HG03064 (cell line): ENCODE results near the gene TMEM205.
"Not testable (repeated sequence)": the region's sequence is repeated elsewhere in the genome, so short reads cannot be mapped to it uniquely, and the experiment has no call there.

Source experiments
- ATAC-seq: cut with Tn5 transposase; IDR thresholded peaks from one replicate; pipeline ENCODE4 v1.9.1; 2021; ENCODE audit warnings: low read depth; ENCODE audit not compliant: unreplicated experiment

The TMEM205 gene

DNA sequence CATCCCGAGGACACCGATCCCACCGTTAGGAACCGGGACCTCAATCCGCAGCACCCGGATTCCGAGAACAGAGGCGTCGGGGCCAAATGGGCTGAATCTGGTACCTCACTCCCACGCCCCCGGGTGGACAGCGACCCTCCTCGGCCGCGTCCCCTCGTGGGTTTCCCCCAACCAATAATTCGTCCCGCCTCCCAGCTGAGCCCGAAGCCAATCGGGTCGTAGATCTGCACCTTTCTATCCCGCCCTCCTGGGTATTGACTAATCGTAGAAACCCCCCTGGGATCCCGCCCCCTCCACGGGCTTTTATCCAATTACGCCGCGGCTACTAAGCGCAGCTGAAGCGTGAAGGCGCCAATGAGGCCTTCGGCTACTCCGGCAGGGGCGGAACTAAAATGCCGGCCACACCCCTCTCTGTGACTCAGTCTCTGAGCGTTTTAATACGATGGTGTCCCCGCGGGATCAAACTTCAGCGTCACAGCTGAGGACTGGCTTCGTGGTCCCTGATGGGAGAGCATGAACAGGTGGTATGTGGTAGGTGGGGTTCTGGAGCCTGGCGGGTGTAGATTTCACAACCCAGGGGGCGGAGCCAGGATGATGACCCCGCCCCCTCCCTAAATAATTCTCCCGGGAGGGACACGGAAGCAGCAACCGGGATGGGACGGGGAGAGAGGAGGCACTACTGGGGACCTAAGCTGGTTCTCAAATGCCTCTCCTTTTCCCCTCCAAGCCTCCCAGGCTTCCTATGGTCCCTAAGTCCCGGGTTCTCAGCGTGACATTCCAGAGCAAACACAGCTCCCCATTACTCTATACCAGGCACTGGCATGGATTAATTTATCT is at the start of gene TMEM205, which contains the start of gene CCDC159:
Gene TMEM205 (minus strand): TSS at position 165 of the 837 bp plus-strand sequence. CDS start 649 bp downstream, outside the sequence.
Gene CCDC159 (plus strand): TSS at position 416 of the 837 bp plus-strand sequence. CDS start 88 bp downstream, at position 504.
- peak; percentile 74 for ATAC-seq

DNA sequence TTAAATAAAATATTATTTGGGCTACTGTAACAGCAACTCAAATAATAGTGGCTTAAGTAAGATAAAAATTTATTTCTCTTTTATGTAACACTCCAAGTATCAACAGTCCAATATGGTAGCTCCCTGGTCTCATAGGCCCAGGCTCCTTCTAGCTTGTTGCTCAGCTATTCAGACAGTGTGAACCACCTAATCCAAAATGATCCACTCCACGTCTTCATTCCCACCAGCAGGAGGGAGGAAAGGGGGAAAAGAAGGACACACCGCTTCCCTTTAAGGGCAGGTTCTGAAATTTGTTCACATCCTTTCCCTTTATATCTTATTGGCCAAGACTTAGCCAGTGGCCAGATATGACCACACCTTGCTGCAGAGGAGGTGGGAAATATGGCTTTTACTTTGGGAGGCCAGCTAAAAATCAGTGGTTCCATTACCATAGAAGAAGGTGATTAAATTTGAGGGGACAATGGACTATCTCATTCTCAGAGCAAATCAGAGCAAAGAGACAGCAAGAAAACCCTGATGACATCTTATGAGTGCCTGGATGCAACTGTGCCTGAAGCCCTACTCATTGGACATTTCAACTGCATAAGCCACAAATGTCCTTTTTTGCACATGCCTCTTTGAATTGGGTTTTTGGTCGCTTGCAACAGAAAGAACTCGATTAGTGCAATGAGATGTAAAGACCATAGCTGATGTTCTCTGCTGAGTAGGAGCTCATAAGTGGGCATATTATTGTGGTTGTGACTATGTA is 45.0 kb upstream of the TMEM205 start:
- ATAC-seq, result no peak

- ATAC-seq, result no peak
Measured at GRCh38 chr19:11390359-11390758, 44.3 kb upstream of the TMEM205 start.

- no peak for ATAC-seq
Measured at GRCh38 chr19:11387162-11388034, 41.3 kb upstream of the TMEM205 start.

GRCh38 chr19:11384778-11385129 is 38.7 kb upstream of the TMEM205 start:
- ATAC-seq, result no peak

DNA sequence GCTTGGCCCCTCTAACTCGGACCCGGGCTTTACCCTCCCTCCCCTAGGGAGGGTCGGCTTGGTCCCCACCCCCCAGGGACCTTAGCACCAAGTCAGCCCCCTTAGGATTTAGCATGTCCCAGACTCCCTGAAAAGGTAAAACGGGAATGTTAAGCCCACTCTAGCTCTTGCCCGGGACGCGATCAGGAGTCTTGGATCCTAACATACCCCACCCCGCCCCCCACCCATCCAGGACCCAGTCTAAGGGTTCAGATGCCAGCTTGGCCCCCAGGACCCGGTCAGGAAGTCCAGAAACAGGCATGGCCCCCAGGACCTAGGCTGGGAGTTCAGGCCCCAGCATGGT is 37.6 kb upstream of the TMEM205 start:
- no peak for ATAC-seq

GRCh38 chr19:11382898-11383705 is 37.0 kb upstream of the TMEM205 start:
- no peak for ATAC-seq

DNA sequence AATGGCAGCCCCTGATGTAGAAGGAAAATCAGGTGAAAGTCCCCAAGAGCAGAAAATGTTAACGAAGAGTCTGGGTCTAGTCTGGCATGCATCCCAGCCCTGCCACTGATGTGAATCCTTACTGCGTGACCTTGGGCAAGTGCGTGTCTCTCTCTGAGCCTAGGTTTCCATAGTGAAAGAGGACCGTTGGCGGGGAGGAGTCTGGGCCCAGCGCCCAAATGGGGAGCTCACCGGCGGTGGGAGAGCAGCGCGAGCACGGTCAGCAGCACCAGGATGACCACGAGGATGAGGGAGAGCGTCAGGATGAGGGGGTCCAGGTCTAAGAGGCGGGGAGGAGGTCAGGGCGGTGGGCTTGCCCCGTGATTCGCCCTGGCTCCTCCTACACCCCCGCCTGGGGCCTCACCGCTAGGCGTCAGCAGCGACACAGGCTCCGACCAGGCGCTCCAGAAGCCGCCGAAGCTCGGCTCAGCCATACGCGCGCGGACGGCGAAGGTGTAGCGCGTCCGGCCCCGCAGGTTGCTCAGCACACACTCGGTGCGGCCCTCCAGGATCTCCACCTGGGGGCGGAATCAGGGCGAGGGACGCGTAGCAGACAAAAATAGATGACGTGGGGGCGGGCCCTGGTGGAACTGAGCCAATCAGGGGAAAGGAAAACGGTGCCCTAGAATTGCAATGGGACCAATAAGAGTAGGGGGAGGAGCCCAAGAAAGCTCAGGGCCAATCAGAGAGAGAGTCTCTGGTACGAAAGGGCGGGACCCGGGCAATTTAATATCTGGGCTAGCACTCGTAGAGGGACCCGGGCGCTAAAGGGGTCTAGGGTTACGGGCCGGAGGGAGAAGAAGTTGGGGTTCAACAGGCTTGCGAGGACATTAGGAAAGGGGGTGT is 34.8 kb upstream of the TMEM205 start:
- ATAC-seq, result peak; percentile 72

DNA sequence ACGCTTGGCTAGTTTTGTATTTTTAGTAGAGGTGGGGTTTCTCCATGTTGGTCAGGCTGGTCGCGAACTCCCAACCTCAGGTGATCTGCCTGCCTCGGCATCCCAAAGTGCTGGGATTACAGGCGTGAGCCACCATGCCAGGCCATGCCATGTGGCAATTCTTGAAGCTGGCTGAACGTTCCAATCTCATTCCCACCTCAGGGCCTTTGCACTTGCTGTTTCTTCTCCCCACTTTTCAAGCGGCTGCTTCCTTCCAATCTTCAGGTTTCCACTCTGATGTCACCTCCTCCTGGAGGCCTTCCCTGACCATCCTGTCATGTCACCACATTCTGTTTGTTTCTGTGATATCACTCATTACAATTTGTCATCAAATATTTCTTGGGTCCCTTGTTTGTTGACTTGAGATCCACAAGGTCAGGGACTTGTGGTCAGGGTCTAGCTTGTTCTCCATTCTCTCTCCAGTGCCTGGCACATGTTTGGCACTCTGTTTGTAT is 33.8 kb upstream of the TMEM205 start:
- no peak for ATAC-seq

GRCh38 chr19:11379269-11379845 is 33.3 kb upstream of the TMEM205 start:
- not testable (repeated sequence) for ATAC-seq

DNA sequence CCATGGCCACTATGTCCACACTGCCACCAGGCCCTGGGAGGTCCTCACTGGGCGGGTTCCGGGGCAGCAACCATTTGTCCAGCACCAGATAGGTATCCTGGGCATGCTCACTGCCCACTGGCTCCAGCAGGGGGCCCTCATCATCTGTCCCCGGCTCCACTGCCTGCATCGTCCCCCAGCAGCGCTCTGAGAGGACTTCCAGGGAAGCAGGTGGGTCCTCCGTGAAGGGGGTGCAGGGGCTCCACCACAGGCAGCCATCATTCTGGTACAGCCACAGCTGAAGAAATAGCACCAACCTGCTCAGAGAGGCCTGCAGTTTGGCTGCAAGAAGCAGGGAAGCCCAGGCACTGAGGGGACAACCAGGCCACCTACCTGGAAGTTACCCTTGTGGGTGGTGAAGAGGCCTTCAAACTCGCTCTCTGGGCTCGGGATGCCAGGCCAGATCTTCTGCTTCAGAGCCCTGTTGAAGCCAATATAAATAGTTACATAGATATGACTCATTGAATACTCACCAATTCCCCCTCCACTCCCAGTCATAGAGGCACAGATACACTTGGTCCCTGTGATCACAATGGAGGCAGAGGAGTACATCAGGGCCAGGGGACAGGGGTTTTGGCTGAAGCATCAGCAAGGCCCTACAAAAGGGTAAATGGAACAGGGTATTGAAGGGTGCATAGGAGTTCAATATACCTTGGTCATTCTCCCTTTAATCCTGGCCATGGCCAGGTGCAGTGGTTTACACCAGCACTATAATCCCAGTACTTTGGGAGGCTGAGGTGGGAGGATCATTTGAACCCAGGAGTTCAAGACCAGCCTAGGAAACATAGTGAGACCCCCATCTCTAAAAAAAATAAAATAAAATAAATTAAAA is 32.5 kb upstream of the TMEM205 start:
- ATAC-seq, result no peak

GRCh38 chr19:11377756-11378155 is 31.7 kb upstream of the TMEM205 start:
- no peak for ATAC-seq

DNA sequence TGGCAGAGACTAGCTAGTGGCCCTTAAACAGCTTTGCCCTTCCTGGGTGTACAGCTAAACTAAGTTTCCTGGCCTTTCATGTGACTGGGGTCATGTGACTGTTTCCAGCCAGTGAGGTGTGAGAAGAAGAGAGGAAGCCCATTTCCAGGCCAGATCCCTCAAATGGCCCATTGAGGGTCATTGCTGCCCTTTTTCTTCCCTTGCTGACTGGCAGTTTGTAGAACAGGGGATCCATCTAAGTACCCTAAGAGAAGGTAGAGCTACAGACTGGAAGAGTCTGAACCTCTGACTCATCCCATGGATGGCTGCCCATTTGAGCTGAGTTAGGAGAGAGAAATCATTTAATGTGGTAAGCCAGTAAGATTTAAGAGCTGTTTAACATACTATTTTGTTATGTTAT is 31.2 kb upstream of the TMEM205 start:
- no peak for ATAC-seq

DNA sequence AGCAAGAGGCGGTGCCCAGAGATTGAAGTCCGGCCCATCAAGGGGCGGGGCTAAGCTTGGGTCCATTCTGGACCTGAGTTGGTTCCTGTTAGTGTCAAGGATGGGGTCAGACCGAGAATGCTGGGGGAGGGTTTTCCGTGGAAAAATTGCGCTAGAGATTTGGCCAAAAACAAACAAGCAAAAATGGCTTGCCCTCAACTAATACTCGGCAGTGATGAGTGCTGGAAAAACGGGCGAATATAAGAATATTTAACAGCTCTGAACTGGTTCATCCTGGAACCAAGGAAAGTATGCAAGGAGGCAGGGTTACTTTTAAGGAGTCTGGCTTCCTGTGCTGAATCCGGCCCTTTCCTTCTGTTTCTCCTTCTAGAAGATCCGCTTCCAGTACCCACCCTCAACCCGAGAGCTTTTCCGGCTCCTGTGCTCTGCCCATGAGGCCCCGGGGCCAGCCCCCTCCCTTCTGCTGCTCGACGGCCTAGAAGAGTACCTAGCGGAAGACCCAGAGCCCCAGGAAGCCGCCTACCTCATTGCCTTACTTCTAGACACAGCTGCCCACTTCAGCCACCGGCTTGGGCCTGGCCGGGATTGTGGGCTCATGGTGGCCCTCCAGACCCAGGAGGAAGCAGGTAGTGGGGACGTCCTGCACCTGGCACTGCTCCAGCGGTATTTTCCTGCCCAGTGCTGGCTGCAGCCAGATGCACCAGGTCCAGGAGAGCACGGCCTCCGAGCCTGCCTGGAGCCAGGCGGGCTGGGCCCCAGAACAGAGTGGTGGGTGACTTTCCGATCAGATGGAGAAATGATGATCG is 29.3 kb upstream of the TMEM205 start:
- no peak for ATAC-seq

GRCh38 chr19:11374433-11375142 is 28.5 kb upstream of the TMEM205 start, which contains the start of gene SWSAP1:
TSS of gene SWSAP1 (plus strand) at chr19:11374666. CDS start at chr19:11374681, 15 bp downstream.
- ATAC-seq, result peak; percentile 69

DNA sequence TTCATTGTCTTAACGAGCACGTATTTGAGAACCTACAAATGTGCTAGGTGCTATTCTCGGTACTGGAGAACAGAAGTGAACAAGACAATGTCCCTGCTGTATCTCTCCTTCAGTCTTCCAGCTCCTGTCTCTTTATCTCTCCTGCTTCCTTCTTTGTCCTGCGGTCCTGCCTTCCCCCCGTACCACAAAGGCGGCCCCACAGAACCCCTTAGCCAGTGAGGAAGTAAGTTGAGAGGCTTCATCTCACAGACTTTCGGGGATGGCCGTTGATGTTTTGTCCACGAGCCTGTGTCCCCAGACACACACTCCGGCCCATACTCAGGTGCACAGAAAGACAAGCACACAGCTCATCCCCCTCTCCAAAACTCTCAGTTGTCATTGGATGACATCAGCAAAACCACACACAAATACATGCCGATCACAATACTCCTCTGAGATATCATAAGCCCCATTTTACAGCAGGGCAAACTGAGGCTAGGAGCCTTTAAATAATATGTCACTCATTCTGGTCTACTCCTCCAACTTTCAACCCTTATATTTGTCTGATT is 27.9 kb upstream of the TMEM205 start:
- ATAC-seq, result no peak
